ENCODE measurements around the gene MAPK8IP1. TPM values are rescaled to one million over a fixed set of nuclear protein-coding genes. Genes with fewer than 3 reads are reported as not detected.

MAPK8IP1 gene
- total RNA-seq, 1 experiment from 2014 or later, result 12.7 TPM

DNA sequence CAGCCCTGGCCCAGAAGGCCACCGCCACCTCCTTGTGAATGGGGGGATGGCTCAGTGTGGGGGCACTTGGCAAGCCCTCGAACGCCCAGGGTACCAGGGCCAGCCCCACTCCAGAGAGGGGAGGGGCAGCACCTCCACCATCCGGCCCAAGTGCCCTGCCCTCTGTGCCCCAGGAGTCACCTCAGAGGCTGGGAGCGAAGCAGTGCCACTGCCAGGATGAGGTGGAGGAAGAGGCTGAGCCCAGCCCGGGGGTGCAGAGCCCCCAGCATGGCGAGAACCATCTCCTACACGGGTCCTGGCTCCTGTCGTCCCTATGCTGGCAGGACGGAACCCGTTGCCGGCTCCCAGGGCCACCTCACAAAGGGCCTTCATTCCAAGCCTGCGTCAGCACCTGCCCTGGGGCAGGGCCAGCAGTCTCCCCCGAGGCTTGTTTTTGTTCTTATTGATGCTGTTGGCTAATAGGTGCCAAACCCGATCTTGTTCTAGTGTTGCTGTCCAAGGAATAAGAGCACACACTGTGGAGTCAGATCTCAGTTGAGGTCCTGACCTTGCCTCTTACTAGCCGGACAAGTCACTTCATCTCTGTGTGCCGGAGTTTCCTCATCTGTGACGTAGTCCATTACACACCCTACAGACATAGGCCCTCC lies 21.6 kb downstream of the MAPK8IP1 start, which contains the start of gene FREY1:
Gene FREY1 (minus strand): TSS at position 307 of the 647 bp plus-strand sequence. CDS start 26 bp downstream, at position 281.
- no peak within 1 kb of the TSS for H3K27ac ChIP-seq (ENCODE audit: low read length)
- H3K36me3 ChIP-seq (ENCODE audit: control insufficient read depth, insufficient read depth, low read length), result no peaks in the 10 kb centered on the region
- ATAC-seq, result peak; percentile 18
- intact Hi-C loops (cut with micrococcal nuclease; ENCODE audit: unreplicated experiment), result no loop called here
- no peaks in the 10 kb centered on the region for H3K9me3 ChIP-seq (ENCODE audit: control insufficient read depth, insufficient read depth, low read depth, low read length)
- DNase-seq (ENCODE audit: low read depth, low spot score), result no peak
- H3K4me3 ChIP-seq (ENCODE audit: low read depth in 2 of 2, low read length in 2 of 2), result no peak within 1 kb of the TSS
- BruUV-seq (replicated peaks), result no TSS peak
- no peaks in the 10 kb centered on the region for H3K4me1 ChIP-seq (ENCODE audit: control insufficient read depth, insufficient read depth, low read length)
- TF ChIP-seq SIN3A (IDR thresholded peaks at IDR 0.05; ENCODE audit: borderline replicate concordance, insufficient read depth, low read depth, low read length), result no peak
- TF ChIP-seq REST (IDR thresholded peaks at IDR 0.05; ENCODE audit: insufficient read depth in 1 of 2, low read depth in 2 of 2, low read length in 1 of 2), result no peak
- TF ChIP-seq, protein P1, sequence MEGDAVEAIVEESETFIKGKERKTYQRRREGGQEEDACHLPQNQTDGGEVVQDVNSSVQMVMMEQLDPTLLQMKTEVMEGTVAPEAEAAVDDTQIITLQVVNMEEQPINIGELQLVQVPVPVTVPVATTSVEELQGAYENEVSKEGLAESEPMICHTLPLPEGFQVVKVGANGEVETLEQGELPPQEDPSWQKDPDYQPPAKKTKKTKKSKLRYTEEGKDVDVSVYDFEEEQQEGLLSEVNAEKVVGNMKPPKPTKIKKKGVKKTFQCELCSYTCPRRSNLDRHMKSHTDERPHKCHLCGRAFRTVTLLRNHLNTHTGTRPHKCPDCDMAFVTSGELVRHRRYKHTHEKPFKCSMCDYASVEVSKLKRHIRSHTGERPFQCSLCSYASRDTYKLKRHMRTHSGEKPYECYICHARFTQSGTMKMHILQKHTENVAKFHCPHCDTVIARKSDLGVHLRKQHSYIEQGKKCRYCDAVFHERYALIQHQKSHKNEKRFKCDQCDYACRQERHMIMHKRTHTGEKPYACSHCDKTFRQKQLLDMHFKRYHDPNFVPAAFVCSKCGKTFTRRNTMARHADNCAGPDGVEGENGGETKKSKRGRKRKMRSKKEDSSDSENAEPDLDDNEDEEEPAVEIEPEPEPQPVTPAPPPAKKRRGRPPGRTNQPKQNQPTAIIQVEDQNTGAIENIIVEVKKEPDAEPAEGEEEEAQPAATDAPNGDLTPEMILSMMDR (IDR thresholded peaks at IDR 0.05), result no peak
- TF ChIP-seq POLR2AphosphoS5 (IDR thresholded peaks at IDR 0.05; ENCODE audit: low read depth, low read length), result no peak
- no peak for TF ChIP-seq TCF7L2 (IDR thresholded peaks at IDR 0.05; ENCODE audit: low read depth, low read length)
- POLR2A ChIA-PET, result no interaction called here
- in situ Hi-C loops (cut with HindIII; ENCODE audit: low pct_unique_long_range_greater_than_20kb, low sequenced_read_pairs), result no loop called here
- CTCF ChIA-PET, result interaction anchor here (0.6 kb wide), 1 partner anchor 296 kb away, joined by 4 read pairs; no protein-coding TSS in a partner anchor
- no peaks in the 10 kb centered on the region for H3K27me3 ChIP-seq (ENCODE audit: control insufficient read depth, insufficient read depth, low read length)

- ATAC-seq (peak; percentile 25; the same call in 1 of the 2 replicates), DNase-seq (ENCODE audit: low read depth, low spot score) (no peak)
- no peak overlapping the region for H3K4me3 ChIP-seq (ENCODE audit: low read depth in 2 of 2, low read length in 2 of 2)
- no peaks in the 10 kb centered on the region for H3K27me3 ChIP-seq (ENCODE audit: control insufficient read depth, insufficient read depth, low read length)
- H3K4me1 ChIP-seq (ENCODE audit: control insufficient read depth, insufficient read depth, low read length), result no peaks in the 10 kb centered on the region
- ChIA-PET CTCF (interaction anchor here (0.6 kb wide), 1 partner anchor 295 kb away, joined by 4 read pairs; no protein-coding TSS in a partner anchor), POLR2A (no interaction called here)
- H3K27ac ChIP-seq (ENCODE audit: low read length), result no peak overlapping the region
- no peaks in the 10 kb centered on the region for H3K36me3 ChIP-seq (ENCODE audit: control insufficient read depth, insufficient read depth, low read length)
- intact Hi-C loops (cut with micrococcal nuclease; ENCODE audit: unreplicated experiment) (no loop called here), in situ Hi-C loops (cut with HindIII; ENCODE audit: low pct_unique_long_range_greater_than_20kb, low sequenced_read_pairs) (no loop called here)
- TF ChIP-seq REST (IDR thresholded peaks at IDR 0.05; ENCODE audit: insufficient read depth in 1 of 2, low read depth in 2 of 2, low read length in 1 of 2) (no peak), SIN3A (IDR thresholded peaks at IDR 0.05; ENCODE audit: borderline replicate concordance, insufficient read depth, low read depth, low read length) (no peak)
- TF ChIP-seq, protein P1 (IDR thresholded peaks at IDR 0.05), result no peak
- no peaks in the 10 kb centered on the region for H3K9me3 ChIP-seq (ENCODE audit: control insufficient read depth, insufficient read depth, low read depth, low read length)
- BruUV-seq (replicated peaks), result no TSS peak
These were observed 22.5 kb downstream of the MAPK8IP1 start for GRCh38 chr11:45907911-45908370.
